ENCODE measurements around the gene CREB3L2.

CREB3L2 gene

GRCh38 chr7:137867289-137867688 is 134.6 kb downstream of the CREB3L2 start (continued):
- TF ChIP-seq ZNF707 (tag by site-specific recombination; IDR thresholded peaks at IDR 0.05) = no peak
- TF ChIP-seq ZNF138 (tag by site-specific recombination; IDR thresholded peaks at IDR 0.05; ENCODE audit: borderline replicate concordance) = no peak

- peaks cover 0 to 33% of the 10 kb centered on the region in 2 experiments; a peak in 1 of 3 replicates for H3K36me3 ChIP-seq (ENCODE audit: control insufficient read depth in 2 of 2, insufficient read depth in 1 of 2, low read length in 2 of 2)
- ChIA-PET POLR2A (no interaction called here), CTCF (interaction anchor here (0.7 kb wide), 1 partner anchor 217 kb away, joined by 3 read pairs; no protein-coding TSS in a partner anchor)
- no peaks in the 10 kb centered on the region for H3K9me3 ChIP-seq (ENCODE audit: control insufficient read depth, insufficient read depth, low read depth, low read length)
- no peaks in the 10 kb centered on the region for H3K4me1 ChIP-seq (ENCODE audit: control insufficient read depth, insufficient read depth, low read length)
- H3K27ac ChIP-seq (ENCODE audit: extremely low read depth, low read depth, low read length) = no peak overlapping the region
- no peak for TF ChIP-seq ZNF19 (tag by site-specific recombination; IDR thresholded peaks at IDR 0.05; ENCODE audit: low read depth)
- TF ChIP-seq ZNF518A (tag by site-specific recombination; conservative IDR thresholded peaks at IDR 0.05; ENCODE audit: low read depth) = no peak
- no peak for TF ChIP-seq ZNF202 (tag by site-specific recombination; IDR thresholded peaks at IDR 0.05; ENCODE audit: borderline replicate concordance)
- TF ChIP-seq REST (tag by site-specific recombination; IDR thresholded peaks at IDR 0.05) = no peak
- TF ChIP-seq SP7 (tag by site-specific recombination; IDR thresholded peaks at IDR 0.05) = no peak
- TF ChIP-seq ZNF792 (tag by site-specific recombination; IDR thresholded peaks at IDR 0.05) = no peak
- no peak for TF ChIP-seq SALL2 (tag by site-specific recombination; IDR thresholded peaks at IDR 0.05; ENCODE audit: borderline replicate concordance)
- TF ChIP-seq ELK4 (IDR thresholded peaks at IDR 0.05; ENCODE audit: borderline replicate concordance, low read depth, low read length) = no peak
- no peak for TF ChIP-seq ZBTB48 (tag by site-specific recombination; IDR thresholded peaks at IDR 0.05)
- H3K4me3 ChIP-seq (ENCODE audit: low read depth, low read length) = no peak overlapping the region
Observed at GRCh38 chr7:137865764-137866163, 136.1 kb downstream of the CREB3L2 start.

GRCh38 chr7:137862964-137863363 is 138.9 kb downstream of the CREB3L2 start:
- Histone ChIP-seq H3K4me3 (ENCODE audit: low read depth, low read length) (no peak overlapping the region), H3K27ac (ENCODE audit: extremely low read depth, low read depth, low read length) (no peak overlapping the region), H3K9me3 (ENCODE audit: control insufficient read depth, insufficient read depth, low read depth, low read length) (no peaks in the 10 kb centered on the region), H3K4me1 (ENCODE audit: control insufficient read depth, insufficient read depth, low read length) (no peaks in the 10 kb centered on the region), H3K36me3 (ENCODE audit: control insufficient read depth in 2 of 2, insufficient read depth in 1 of 2, low read length in 2 of 2) (peaks cover 0 to 33% of the 10 kb centered on the region in 2 experiments; a peak in 1 of 3 replicates)
- CTCF ChIA-PET = interaction anchor here (0.6 kb wide), 1 partner anchor 179 kb away, joined by 3 read pairs; no protein-coding TSS in a partner anchor
- TF ChIP-seq ZNF654 (tag by site-specific recombination; IDR thresholded peaks at IDR 0.05; ENCODE audit: low read depth) = no peak
- TF ChIP-seq ZNF157 (tag by site-specific recombination; IDR thresholded peaks at IDR 0.05) = peak; percentile 81
- POLR2A ChIA-PET = no interaction called here
